IPS DF 6.9 (cell line): Measurements from ENCODE around the gene KIF1C.

Experiments
- DNase-seq: peaks from one replicate; pipeline ENCODE4 v3.0.0-alpha.2; 2013; ENCODE audit warnings: low read depth, low spot score
- H3K27ac ChIP-seq: one replicate; pipeline ENCODE4 v1.5.1; 2013; ENCODE audit warnings: low read length, control low read depth
- H3K27me3 ChIP-seq: 2 replicates; pipeline ENCODE4 v1.6.1; 2013; ENCODE audit warnings: mild to moderate bottlenecking, low read length; ENCODE audit not compliant: control insufficient read depth, insufficient read depth
- H3K36me3 ChIP-seq: 2 replicates; pipeline ENCODE4 v1.6.1; 2013; ENCODE audit warnings: low read length; ENCODE audit not compliant: control insufficient read depth, insufficient read depth
- H3K4me1 ChIP-seq: 2 replicates; pipeline ENCODE4 v1.6.1; 2013; ENCODE audit warnings: low read length; ENCODE audit not compliant: control insufficient read depth, insufficient read depth
- H3K4me3 ChIP-seq: 2 replicates; pipeline ENCODE4 v1.5.1; 2013; ENCODE audit warnings: mild to moderate bottlenecking, low read length
- H3K9me3 ChIP-seq: 2 replicates; pipeline ENCODE4 v1.6.1; 2013; ENCODE audit warnings: low read length, inconsistent platforms; ENCODE audit not compliant: control insufficient read depth, insufficient read depth
- WGBS: extraction: QIAGEN DNeasy Blood & Tissue Kit; methylation state at CpG from one replicate; pipeline ENCODE4 v1.1.7; 2013; ENCODE audit warnings: mixed read lengths, missing lambda C conversion rate; ENCODE audit not compliant: insufficient read length, insufficient coverage; 5-methylcytosine and 5-hydroxymethylcytosine counted together

Gene KIF1C

DNA sequence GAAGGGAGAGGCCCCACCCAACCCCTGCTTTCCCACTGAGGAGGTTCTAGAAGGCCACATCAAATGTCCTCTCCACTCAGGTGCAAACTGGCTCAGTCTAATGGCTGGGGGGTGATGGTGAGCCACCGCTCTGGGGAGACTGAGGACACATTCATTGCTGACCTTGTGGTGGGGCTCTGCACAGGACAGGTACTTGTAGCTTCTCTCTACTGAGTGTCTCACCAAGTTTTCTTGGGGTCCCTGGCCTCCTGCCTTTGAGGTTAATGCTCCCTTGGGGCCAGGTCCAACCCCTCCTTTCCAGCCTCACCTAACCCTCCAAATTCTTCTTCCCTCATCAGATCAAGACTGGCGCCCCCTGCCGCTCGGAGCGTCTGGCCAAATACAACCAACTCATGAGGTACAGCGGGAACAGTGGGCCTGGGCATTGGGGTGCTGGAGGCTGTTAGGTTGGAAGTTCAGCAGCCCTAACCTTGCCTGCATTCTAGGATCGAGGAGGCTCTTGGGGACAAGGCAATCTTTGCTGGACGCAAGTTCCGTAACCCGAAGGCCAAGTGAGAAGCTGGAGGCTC lies 41.2 kb upstream of the KIF1C start:
- peaks cover 5% of the 10 kb centered on the region for H3K4me1 ChIP-seq
- no peak overlapping the region for H3K4me3 ChIP-seq
- no peaks in the 10 kb centered on the region for H3K27me3 ChIP-seq
- 0 out of 2 replicates have a peak, but pooled peaks cover 3% of the 10 kb centered on the region for H3K36me3 ChIP-seq
- no peak overlapping the region for H3K27ac ChIP-seq
- H3K9me3 ChIP-seq: no peaks in the 10 kb centered on the region
- DNase-seq: no peak
- WGBS: no CpG with 5 or more reads among the region's 10 CpGs

DNA sequence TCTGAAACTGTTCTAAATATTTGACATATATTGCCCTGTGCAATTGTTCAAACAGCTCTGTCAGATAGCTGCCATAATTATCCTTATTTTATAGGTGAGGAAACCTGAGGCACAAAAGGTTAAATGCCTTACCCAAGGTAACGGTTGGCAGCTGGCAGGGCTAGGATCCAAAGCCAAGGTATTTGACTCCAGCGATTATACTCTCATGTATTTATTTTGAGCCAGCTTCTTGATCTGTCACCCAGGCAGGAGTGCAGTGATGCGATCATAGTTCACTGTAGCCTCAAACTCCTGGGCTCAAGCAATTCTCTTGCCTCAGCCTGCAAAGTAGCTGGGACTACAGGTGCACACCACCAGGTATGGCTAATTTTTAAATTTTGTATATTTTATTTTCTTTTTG lies 39.6 kb upstream of the KIF1C start:
- H3K4me3 ChIP-seq: no peak overlapping the region
- DNase-seq: no peak
- H3K4me1 ChIP-seq: peaks cover 5% of the 10 kb centered on the region
- H3K9me3 ChIP-seq: no peaks in the 10 kb centered on the region
- WGBS: no CpG with 5 or more reads among the region's 3 CpGs
- no peaks in the 10 kb centered on the region for H3K27me3 ChIP-seq
- no peak overlapping the region for H3K27ac ChIP-seq
- 0 out of 2 replicates have a peak, but pooled peaks cover 3% of the 10 kb centered on the region for H3K36me3 ChIP-seq

DNA sequence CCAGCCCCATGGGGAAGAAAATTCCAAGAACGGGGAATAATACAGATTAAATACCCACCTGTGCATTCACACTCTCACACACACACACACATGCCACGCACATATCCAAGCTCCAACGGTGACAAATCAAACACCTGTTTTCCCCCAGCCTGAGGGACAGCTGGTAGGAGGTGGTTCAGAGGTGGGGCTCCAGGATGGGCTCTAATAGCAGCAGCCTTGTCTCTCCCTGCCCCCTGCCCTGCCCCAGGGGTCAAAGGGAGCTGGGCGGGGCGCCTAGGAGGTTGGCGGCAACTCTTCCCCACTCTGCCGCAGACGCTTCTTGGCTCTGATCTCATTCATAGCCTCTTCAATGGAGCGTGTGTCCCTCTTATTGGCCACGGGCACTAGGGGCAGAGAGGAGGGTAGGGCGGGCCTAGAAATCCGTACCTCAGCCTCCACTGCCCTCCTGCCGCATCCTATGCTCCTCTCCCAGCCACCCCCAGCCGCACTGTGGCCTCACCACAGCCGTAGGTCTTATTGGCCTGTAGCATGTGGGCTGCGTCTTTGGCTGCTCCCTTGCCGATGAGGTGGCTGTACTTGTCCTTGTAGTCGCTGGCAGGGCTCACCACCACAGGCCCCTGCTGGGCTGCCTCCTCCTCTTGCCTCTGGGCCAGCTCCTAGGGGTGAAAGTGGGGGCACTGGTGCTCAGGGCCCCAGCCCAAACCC lies 38.3 kb upstream of the KIF1C start:
- no CpG with 5 or more reads among the region's 18 CpGs for whole genome bisulfite sequencing
- DNase-seq: no peak
- no peaks in the 10 kb centered on the region for H3K27me3 ChIP-seq
- no peak overlapping the region for H3K4me3 ChIP-seq
- no peak overlapping the region for H3K27ac ChIP-seq
- 0 out of 2 replicates have a peak, but pooled peaks cover 3% of the 10 kb centered on the region for H3K36me3 ChIP-seq
- H3K4me1 ChIP-seq: peaks cover 5% of the 10 kb centered on the region
- H3K9me3 ChIP-seq: no peaks in the 10 kb centered on the region

DNA sequence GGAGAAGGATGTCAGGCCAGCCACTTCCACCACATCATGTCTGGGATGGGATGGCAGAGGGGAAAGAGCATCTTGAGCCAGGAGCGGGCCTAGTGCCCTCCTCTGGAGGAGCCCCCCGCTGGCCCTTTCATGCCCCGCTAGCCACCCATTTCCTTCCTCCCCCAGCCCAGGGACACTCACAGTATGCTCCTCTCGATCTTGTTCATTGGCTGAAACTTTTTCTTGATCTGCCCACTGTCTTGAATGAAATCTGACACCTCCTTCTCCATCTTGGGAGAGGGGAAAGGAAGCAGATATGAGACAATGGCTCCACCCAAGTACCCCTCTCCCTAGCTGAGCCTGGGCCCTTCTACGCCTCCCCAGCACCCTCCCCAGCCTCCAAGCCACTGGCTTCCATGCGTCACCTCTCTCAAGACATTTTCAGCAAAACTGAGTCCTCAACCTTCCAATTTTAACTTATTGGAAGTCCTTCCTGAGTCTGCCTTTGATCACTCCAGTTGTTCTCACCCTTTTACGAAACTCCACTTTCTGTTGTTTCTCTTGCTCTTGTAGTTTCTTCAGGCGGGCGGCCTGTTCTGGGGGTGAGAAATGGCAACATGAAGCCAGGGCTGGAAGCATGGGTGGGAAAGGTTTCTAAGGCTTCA lies 37.3 kb upstream of the KIF1C start:
- 0 out of 2 replicates have a peak, but pooled peaks cover 3% of the 10 kb centered on the region for H3K36me3 ChIP-seq
- no peak for DNase-seq
- no CpG with 5 or more reads among the region's 9 CpGs for WGBS
- no peaks in the 10 kb centered on the region for H3K9me3 ChIP-seq
- H3K4me3 ChIP-seq: no peak overlapping the region
- H3K27me3 ChIP-seq: no peaks in the 10 kb centered on the region
- H3K4me1 ChIP-seq: peaks cover 5% of the 10 kb centered on the region
- H3K27ac ChIP-seq: no peak overlapping the region

DNA sequence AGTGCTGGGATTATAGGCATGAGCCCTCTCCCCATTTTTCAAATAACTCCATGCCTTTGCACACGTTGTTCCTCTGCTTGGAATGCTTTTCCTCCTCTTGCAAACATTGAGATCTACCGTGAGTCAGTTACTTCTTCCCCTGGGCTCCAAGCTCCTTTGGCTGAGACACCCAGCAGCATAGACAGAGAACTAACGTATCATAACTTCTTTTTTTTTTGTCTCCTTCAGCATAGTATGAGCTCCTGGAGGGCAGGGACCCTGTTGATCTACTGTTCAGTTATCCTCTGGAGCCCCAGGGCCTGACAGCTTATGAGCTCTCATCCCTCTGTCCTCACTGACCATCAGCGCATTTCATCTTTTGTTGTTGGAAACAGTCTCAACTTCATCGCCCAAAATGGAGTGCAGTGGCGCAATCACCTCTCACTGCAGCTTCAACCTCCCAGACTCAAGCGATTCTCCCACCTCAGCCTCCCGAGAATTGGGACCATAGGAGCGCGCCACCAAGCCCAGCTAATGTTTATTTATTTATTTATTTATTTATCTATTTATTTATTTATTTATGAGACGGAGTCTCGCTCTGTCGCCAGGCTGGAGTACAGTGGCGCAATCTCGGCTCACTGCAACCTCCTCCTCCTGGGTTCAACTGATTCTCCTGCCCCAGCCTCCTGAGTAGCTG lies 32.3 kb upstream of the KIF1C start:
- H3K27me3 ChIP-seq: no peaks in the 10 kb centered on the region
- H3K4me3 ChIP-seq: no peak overlapping the region
- H3K27ac ChIP-seq: no peak overlapping the region
- H3K4me1 ChIP-seq: peaks cover 3% of the 10 kb centered on the region; the same call in 1 of the 2 replicates
- DNase-seq: no peak
- H3K36me3 ChIP-seq: 0 out of 2 replicates have a peak, but pooled peaks cover 5% of the 10 kb centered on the region
- no peaks in the 10 kb centered on the region for H3K9me3 ChIP-seq
- WGBS: no CpG with 5 or more reads among the region's 15 CpGs

DNA sequence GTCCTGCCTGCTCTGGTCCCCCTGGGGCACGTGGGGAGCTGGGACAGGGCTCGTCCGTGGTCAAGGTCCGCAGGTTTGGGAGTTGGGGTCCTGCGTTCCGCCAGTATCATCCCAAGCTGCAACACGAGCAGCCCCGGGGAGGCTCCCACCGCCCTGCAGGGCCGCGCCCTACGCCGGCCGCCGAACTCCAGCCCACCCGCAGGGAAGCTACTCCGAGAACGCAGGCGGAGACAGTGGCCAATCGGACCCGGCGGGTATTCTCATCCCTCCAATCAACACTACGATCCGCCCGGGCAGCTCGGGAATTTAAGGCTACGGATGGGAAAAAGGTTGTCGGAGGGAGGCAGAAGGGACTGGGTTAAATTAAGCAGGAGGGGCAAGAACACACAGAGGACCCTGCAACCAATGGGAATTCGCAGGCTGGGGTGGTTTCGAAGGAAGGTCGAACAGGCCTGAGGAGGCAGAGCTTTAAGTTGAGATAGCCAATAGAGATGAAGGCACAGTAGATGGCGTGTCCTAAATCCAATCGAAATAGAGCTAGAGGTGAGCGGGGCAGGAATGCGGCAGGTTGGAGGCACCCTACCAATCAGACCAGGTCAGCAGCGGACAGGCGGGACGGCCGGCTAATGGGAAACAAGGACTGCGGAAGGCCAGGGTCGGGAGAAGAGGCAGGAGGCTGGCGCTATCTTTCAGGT lies 30.8 kb upstream of the KIF1C start:
- 0 out of 2 replicates have a peak, but pooled peaks cover 2% of the 10 kb centered on the region for H3K4me1 ChIP-seq
- no CpG with 5 or more reads among the region's 42 CpGs for WGBS
- 0 out of 2 replicates have a peak, but pooled peaks cover 5% of the 10 kb centered on the region for H3K36me3 ChIP-seq
- H3K27me3 ChIP-seq: no peaks in the 10 kb centered on the region
- H3K4me3 ChIP-seq: peak overlapping the region; percentile 59; the same call in 1 of the 2 replicates
- DNase-seq: peak; percentile 97
- H3K9me3 ChIP-seq: no peaks in the 10 kb centered on the region
- peak overlapping the region; percentile 13 for H3K27ac ChIP-seq

DNA sequence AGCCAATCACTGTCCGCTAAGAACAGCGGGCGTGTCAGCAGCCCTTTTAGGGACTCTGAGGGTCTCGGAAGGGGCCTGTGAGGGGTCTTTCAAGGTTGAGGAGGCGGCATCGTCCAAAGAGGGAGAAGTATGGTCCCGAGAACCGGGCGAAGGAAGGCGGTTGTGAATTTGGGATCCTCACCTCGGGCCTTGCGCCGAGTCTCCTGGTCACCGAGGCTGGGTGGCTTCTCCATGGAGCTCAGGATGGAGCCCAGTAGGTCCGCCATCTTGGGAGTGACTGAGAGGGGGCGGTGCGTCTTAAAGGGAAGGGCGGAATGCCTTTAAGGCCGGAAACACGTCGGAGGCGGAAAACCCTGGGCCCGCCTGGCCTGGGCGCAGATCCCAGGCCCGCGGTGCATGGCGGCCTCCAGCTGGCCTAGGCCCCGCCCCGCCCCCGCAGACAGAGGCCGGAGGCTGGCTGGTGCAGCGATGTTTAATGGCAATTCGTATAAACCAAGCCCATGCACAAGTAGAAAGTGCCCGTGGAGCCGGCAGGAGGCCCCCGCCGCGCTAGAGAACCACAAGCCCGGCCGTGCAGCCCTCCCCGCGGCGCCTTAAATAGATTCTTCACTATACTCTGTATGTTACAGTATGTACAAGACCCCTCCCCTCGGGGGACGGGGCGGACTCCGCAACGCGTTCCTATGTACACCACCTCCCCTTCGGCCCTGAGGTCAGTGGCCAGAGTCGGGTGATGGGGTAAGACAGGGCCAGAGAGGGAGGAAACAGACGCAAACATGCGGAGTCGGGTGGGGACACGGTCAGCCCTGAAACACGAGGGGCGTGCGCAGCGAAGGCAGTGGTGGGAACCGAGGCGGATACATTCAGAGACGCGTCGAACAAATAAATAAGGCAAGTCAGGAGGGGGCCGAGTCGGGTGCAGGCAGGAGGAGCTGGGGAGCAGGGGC lies 29.9 kb upstream of the KIF1C start, which contains the start of gene SPAG7:
SPAG7 (minus strand) TSS at position 279 of the 947 bp plus-strand sequence; CDS start at position 266, 13 bp downstream.
- no CpG with 5 or more reads among the region's 66 CpGs for WGBS
- Histone ChIP-seq H3K4me3 (peak within 1 kb of the TSS; percentile 59), H3K27ac (peak within 1 kb of the TSS; percentile 13), H3K9me3 (no peaks in the 10 kb centered on the region), H3K36me3 (0 out of 2 replicates have a peak, but pooled peaks cover 5% of the 10 kb centered on the region), H3K4me1 (0 out of 2 replicates have a peak, but pooled peaks cover 2% of the 10 kb centered on the region), H3K27me3 (no peaks in the 10 kb centered on the region)
- no peak for DNase-seq

DNA sequence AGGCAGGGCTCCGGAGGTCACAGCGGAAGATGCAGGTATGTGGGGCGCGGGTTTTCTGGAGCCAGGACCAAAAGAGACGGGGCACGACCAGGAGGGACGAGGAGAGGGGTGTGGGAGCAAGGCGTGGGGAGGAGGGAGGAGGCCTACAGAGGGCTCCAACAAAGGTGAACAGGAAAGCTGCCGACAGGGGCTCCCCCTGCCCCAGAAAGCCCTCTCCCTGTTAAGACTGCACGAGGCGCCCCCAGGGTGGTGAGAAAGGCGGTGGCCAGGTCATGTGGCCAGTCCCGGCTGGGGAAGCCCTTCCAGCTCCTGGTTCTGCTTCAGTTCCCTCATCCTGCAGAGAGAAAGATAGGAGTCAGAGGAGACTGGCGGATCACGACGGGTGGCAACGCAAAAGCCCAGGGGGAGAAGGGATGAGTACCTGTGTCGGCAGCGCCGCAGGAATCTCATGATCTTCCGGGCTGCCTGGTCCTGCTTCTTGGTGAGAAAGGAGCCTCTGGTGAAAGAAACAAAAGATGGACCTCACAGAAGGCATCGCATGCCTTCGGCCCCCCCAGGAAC lies 29.2 kb upstream of the KIF1C start:
- H3K4me3 ChIP-seq: peak overlapping the region; percentile 59
- no peaks in the 10 kb centered on the region for H3K27me3 ChIP-seq
- H3K4me1 ChIP-seq: 0 out of 2 replicates have a peak, but pooled peaks cover 2% of the 10 kb centered on the region
- no peak overlapping the region for H3K27ac ChIP-seq
- no peaks in the 10 kb centered on the region for H3K9me3 ChIP-seq
- WGBS: no CpG with 5 or more reads among the region's 23 CpGs
- H3K36me3 ChIP-seq: 0 out of 2 replicates have a peak, but pooled peaks cover 5% of the 10 kb centered on the region
- no peak for DNase-seq
